ENCODE data around the gene FAM53A. TPM values are rescaled to one million over a fixed set of nuclear protein-coding genes. Genes with fewer than 3 reads are reported as not detected.

The FAM53A gene
- total RNA-seq, 1 experiment from 2014 or later, result 1.6 TPM

GRCh38 chr4:1593881-1594345, 90.2 kb downstream of the FAM53A start:
- intact Hi-C loops (cut with micrococcal nuclease; ENCODE audit: unreplicated experiment), result no loop called here
- TF ChIP-seq EZH2 (IDR thresholded peaks at IDR 0.05; ENCODE audit: borderline replicate concordance, low read depth, low read length, poor library complexity, severe bottlenecking) (no peak), CTCF (conservative IDR thresholded peaks at IDR 0.05; ENCODE audit: low read depth, low read length) (no peak)
- H3K36me3 ChIP-seq (ENCODE audit: insufficient read depth, low read length, poor library complexity, severe bottlenecking), result no peaks in the 10 kb centered on the region
- POLR2A ChIA-PET (ENCODE audit: low non-redundant PET), result no interaction called here
- CTCF ChIA-PET, result no interaction called here
- no peak for DNase-seq (ENCODE audit: low spot score)
- peaks cover 12% of the 10 kb centered on the region for H3K9me3 ChIP-seq (ENCODE audit: low read depth, low read length, poor library complexity, severe bottlenecking)
- no peak overlapping the region for H3K4me3 ChIP-seq (ENCODE audit: low read depth, low read length, poor library complexity, severe bottlenecking)
- no peak overlapping the region for H3K27ac ChIP-seq (ENCODE audit: low read depth, low read length, poor library complexity, severe bottlenecking)
- H3K27me3 ChIP-seq (replicated peaks; ENCODE audit: insufficient read depth, low read depth, low read length, poor library complexity), result peaks cover 21% of the 10 kb centered on the region
- H3K4me1 ChIP-seq (ENCODE audit: insufficient read depth, low read length, poor library complexity, severe bottlenecking), result no peaks in the 10 kb centered on the region
- BruUV-seq (replicated peaks), result no TSS peak

GRCh38 chr4:1593458-1593857, 90.7 kb downstream of the FAM53A start:
- peaks cover 21% of the 10 kb centered on the region for H3K27me3 ChIP-seq (replicated peaks; ENCODE audit: insufficient read depth, low read depth, low read length, poor library complexity)
- intact Hi-C loops (cut with micrococcal nuclease; ENCODE audit: unreplicated experiment), result no loop called here
- no peak for TF ChIP-seq EZH2 (IDR thresholded peaks at IDR 0.05; ENCODE audit: borderline replicate concordance, low read depth, low read length, poor library complexity, severe bottlenecking)
- TF ChIP-seq CTCF (conservative IDR thresholded peaks at IDR 0.05; ENCODE audit: low read depth, low read length), result no peak
- ChIA-PET POLR2A (ENCODE audit: low non-redundant PET) (no interaction called here), CTCF (no interaction called here)
- no peak overlapping the region for H3K27ac ChIP-seq (ENCODE audit: low read depth, low read length, poor library complexity, severe bottlenecking)
- no peak overlapping the region for H3K4me3 ChIP-seq (ENCODE audit: low read depth, low read length, poor library complexity, severe bottlenecking)
- BruUV-seq (replicated peaks), result no TSS peak
- DNase-seq (ENCODE audit: low spot score), result no peak
- H3K9me3 ChIP-seq (ENCODE audit: low read depth, low read length, poor library complexity, severe bottlenecking), result peaks cover 12% of the 10 kb centered on the region
- H3K4me1 ChIP-seq (ENCODE audit: insufficient read depth, low read length, poor library complexity, severe bottlenecking), result no peaks in the 10 kb centered on the region
- no peaks in the 10 kb centered on the region for H3K36me3 ChIP-seq (ENCODE audit: insufficient read depth, low read length, poor library complexity, severe bottlenecking)

- Histone ChIP-seq H3K4me1 (ENCODE audit: insufficient read depth, low read length, poor library complexity, severe bottlenecking) (no peaks in the 10 kb centered on the region), H3K9me3 (ENCODE audit: low read depth, low read length, poor library complexity, severe bottlenecking) (peaks cover 12% of the 10 kb centered on the region), H3K27me3 (replicated peaks; ENCODE audit: insufficient read depth, low read depth, low read length, poor library complexity) (peaks cover 21% of the 10 kb centered on the region), H3K36me3 (ENCODE audit: insufficient read depth, low read length, poor library complexity, severe bottlenecking) (no peaks in the 10 kb centered on the region), H3K27ac (ENCODE audit: low read depth, low read length, poor library complexity, severe bottlenecking) (no peak overlapping the region), H3K4me3 (ENCODE audit: low read depth, low read length, poor library complexity, severe bottlenecking) (no peak overlapping the region)
- CTCF ChIA-PET, result no interaction called here
- intact Hi-C loops (cut with micrococcal nuclease; ENCODE audit: unreplicated experiment), result no loop called here
- POLR2A ChIA-PET (ENCODE audit: low non-redundant PET), result no interaction called here
- TF ChIP-seq EZH2 (IDR thresholded peaks at IDR 0.05; ENCODE audit: borderline replicate concordance, low read depth, low read length, poor library complexity, severe bottlenecking), result no peak
- TF ChIP-seq CTCF (conservative IDR thresholded peaks at IDR 0.05; ENCODE audit: low read depth, low read length), result no peak
- DNase-seq (ENCODE audit: low spot score), result no peak
- BruUV-seq (replicated peaks), result no TSS peak
Observed at GRCh38 chr4:1592709-1593417, 91.2 kb downstream of the FAM53A start.
